Stimulated activated CD8-positive, alpha-beta memory T cell treated with anti-CD3 and anti-CD28 coated beads, Interleukin-15, amount 100 ng/mL, for 4 hours (primary cell): ENCODE measurements around the gene NPEPL1.

Source experiments
- DNase-seq, 2 donors: peaks; one replicate each; pipeline ENCODE4 v3.0.0-alpha.2; 2020; ENCODE audit warnings: low read depth in 2 of 2

Gene NPEPL1

DNA sequence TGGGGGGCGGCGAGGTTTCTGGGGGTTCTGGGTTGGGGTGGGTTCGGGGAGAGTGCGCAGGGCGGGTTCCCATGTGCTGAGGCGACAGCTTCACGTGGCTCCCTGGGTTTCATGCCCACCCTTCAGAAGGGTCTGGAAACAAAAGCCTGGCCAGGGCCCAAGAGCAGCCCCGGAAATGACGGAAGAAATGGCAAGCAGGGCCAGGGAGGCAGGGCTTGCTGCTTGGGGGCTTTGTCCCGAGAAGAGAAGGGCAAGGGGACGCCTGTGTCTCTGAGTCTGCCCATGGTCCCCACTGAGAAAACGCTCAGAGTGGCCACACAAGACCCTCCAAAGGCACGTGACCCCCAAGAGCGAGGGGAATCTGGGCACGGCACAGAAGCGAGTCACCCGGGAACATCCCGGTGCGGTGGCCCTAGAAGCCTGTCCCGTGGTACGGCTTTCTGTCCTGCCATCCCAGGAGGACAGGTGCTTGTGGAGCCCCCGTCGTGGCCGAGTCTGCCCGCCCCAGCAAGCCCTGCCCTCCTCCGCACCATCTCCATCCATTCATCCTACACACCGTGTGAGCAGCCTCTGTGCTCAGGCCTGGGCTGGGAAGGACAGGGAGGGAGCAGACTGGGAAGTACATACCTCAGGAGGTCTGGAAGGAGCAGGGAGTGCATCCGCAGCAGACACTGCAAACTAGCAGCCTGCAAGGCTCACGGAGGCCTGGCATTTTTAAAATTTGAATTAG is 9.0 kb downstream of the NPEPL1 start:
- DNase-seq: no peak

DNA sequence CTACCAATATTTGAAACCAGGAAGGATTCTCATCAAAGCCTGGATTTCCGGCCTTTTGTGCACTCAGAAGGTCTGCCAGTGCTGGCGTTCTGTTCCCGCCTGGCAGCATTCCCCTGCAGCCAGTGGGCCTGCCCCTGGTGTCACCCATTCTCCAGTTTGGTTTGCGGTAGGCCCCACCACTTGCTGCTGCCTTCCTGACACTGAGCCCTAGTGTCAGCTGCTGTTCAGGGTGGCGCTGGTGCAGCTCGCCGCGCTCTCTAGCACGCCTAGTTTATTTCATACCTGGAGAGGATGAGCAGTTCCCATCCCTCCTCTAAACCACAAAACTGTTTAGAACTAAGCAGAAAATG is 9.5 kb downstream of the NPEPL1 start:
- no peak for DNase-seq

DNA sequence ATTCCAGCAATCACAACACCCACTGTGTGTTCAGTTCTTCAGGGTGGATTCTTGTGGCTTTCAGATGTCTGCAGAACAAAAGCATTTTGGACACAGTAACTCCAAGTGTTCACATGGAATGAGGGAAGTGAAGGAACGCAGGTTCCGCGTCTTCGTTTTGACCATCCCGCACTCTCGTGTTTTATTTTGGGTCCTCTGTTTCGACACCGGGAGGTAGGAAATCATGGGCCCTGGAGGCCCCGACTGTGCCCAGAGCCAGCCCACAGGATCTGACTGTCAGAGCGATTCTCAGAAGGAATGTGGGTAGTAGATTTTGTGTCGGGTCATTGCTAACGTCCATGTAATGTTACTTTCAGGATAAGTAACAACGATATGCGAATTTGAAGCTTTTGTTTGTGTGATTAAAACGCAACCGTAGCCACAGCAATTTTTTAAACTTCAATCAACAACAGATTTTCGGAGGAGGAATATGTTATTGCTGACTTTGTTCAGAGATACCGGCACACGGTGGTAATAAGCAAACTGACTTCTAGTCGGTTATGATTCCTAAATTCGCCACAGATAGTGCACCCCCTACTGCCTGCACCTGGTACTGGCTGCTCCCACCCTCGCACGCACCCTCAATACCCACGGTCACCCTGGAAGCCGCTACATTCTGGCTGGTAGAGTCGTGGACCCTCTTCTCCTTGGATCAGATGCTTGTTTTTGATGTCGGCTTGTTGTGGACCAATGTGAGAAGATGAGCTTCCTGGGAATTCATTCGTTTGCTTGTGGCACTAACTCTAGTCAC is 10.5 kb downstream of the NPEPL1 start:
- DNase-seq: no peak

DNA sequence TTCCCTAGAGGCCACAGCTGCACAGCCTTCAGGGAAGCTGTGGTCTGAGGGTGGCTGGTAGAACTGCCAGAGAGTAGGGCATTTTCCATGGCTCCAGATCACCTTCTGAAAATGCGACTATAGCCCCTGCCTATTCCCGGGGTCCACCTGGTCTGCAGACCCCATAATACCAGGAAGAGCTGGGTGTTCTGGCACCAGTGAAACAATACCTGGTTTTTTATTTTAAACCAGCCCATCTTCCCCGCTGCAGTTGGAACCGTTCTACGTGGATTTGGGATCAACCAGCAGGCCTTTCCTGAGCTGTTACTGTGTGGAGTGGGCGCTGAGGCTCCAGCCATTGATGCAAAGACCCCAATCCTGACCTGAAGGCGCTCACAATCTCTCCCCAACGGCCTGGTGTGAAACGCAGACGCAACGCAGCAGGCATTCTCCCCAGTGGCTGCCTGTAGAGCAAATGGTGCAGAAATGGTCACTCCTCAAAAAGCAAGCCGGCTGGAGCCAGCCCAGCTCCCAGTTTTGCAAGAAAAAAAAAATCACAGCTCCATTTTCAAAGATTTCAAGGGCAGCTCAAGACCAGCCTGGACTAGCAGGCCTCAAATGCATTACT is 11.3 kb downstream of the NPEPL1 start:
- no peak for DNase-seq

DNA sequence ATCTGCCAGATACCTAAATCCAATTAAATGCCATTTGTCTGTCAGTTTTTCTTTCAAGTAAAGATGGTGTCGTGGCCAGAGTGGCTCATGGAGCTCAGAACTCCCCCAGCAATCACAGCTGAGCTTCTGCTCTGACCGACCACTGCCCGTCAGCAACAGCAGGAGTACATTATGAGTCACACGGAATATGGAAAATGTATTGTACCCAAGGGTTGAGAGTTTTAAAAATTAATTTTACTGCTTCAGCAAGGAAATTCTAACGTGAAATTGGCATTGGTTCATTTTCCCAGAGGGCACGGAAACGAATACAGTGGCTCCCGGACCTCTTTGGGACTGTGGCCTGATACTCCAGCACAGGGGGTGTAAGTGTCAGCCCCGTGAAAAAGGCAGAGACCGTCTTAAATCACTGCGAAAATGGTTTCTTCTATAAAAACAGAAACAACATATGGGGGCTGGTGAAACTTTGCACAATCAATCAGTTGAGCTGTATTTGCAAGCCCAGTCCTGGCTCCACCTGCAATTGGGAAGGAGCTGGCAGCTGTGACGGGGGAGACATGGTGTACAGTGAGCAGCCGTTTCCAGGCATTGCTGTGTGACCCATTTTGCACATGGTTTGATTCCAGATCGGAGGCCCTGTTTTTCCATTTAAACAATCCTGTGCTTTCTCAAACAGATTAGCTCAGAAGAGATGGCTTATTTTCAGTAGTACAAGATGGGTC is 12.8 kb downstream of the NPEPL1 start:
- no peak for DNase-seq

DNA sequence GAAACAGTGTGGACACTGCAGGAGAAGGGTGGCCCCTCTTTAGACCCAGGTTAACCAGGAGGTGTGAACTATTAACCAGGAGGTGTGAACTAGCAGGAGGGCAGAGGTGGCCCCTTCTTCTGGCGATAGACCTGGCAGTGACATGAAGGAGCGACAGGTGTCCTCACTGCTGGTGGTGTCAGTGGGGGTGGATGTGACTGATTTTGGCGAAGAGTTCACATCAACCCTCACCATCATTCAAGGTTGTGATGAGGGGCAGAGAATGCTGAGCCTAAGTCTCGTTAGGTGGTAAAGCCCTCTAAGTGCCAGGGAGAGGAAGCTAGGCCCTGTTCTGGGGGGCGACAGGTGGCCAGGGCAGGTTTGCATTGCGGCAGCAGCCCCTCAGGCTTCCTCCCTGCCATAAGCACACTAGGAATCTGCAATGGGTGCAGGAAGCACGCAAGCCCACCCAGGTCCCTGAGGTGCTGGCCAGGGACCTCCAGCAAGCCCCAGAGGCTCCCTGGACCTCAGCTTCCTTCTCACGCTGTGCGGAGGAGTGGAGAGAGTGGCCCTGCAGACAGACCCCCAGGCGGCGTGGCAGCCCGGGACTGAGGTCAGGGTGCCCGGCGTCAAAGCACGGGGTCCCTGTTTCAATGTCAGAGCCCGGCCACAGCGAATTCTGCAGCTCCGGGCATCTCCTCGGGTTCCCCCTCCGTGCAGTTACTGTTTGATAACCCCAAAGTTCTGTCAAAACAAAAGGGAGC is 13.7 kb downstream of the NPEPL1 start:
- DNase-seq: no peak

DNA sequence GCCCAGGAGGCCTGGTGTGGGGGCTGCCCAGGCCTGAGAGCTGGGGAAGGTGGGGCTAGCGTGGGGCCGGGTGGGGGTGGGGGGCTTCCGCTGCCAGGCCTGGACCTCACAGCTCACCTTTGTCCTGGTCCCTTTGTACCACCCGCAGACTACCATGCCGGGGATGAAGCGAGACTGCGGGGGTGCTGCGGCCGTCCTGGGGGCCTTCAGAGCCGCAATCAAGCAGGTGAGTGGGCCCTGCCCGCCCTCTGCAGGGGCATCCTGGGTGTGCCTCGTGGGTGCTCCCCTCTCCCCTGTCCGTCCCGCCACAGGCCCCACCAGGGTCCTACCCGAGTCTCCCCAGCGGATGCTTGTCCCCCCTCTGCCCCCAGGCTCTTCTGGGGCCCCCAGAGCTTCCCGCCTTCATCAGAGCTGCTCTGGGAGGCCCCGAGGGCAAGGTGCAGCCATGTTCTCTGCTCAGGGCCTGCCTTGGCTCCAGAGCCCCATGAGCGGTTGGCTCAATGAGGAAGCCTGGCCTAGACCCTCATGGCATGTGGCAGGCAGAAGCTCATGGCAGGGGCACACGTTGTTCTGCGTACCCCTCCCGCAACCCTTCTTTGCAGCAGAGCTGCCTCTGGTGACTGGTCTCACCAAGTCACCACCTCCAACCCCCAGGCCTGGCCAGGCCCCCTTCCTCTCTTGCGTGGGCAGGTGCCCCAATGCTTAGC is 14.5 kb downstream of the NPEPL1 start:
- DNase-seq: no peak

DNA sequence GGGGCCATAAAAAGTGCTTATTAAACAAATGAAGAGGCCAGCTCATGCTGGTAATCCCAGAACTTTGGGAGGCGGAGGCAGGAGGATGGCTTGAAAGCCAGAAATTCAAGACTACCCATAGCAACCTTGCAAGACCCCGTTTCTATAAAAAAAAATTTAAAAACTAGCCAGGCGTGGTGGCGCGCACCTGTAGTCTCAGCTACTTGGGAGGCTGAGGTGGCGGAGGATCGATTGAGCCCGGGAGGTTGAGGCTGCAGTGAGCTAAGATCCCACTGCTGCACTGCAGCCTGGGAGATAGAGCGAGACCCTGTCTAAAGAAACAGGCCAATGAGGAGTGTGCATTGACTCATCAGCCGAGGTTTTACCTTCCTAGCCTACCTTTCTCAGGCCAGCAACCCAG is 15.2 kb downstream of the NPEPL1 start:
- DNase-seq: no peak

DNA sequence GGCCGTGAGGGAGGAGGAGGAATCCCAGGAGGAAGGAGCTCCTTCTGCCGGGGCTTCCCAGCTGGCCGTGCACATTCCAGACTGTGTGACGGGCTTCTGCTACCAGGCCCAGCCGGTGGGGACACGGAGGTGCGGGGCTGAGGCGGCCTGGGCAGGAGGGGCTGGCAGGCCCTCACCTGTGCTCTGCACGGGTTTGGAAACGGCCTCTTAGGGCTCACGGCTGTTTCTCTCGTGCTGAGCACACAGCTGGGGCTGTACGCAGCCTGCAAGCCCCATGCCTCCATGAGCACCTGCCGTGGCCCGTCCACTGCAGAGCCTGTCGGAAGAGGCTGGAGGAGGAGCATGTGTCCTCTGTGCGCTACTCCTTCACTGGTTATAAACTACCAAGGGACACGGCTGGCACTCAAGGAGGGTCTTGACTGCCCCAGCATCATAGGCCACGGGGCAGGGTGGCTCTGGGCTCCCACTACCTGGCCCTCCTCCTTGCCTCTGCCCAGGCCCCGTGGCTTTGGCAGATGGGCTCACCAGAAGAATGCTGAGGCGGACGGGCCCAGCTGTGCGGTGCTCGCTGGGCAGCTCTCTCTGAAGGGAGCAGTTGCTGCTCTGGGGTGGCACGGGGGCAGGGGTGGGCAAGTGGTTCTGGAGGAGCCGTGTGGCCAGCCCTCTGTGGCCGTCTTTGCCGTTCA is 15.8 kb downstream of the NPEPL1 start:
- DNase-seq: no peak

DNA sequence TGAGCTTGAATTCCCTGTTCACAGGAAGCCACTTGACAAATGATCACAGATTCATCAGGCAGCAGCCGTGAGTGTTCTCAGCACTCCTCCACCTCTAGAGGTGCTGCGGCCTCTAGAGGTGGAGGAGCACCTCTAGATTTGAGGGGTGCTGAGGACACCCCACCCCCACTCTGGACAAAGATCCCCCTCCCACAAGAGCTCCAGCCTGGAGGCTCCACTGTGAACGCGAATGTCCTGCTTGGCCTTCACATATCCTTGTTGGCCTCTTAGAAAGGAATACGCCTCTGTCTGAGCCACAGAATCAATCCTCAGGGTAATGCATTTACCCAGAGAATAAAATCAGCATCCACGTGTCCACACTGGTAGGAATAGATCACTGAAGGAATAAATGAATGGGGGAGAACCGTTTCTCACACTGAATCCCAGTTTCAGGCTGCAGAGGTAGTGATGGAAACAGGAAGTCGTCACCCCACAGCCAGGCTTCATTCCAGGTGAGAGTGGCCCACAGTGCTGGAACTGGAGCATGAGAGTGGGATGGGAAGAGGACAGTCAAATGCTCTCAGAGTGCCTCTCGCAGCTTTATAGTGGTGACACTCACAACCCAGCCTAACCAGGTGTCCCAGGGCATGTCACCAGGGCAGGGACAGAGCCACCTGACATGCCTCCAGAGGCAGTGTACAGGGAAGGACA is 16.6 kb downstream of the NPEPL1 start:
- DNase-seq: no peak

DNA sequence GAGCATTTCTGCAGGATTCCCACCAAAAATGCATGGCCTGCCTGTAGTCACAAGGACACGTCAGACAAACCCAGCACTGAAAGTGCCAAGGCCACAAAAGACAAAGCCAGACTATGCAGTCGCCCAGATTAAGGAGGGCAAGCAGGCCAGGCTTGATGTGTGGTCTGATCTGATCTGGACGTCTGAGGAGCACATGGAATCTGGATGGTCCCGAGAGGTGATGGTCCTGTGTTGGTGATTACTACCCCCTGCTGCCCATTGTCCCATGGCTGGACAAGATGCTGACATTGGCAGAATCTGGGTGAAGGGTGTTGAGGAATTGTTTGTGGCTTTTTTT is 17.1 kb downstream of the NPEPL1 start:
- no peak for DNase-seq

DNA sequence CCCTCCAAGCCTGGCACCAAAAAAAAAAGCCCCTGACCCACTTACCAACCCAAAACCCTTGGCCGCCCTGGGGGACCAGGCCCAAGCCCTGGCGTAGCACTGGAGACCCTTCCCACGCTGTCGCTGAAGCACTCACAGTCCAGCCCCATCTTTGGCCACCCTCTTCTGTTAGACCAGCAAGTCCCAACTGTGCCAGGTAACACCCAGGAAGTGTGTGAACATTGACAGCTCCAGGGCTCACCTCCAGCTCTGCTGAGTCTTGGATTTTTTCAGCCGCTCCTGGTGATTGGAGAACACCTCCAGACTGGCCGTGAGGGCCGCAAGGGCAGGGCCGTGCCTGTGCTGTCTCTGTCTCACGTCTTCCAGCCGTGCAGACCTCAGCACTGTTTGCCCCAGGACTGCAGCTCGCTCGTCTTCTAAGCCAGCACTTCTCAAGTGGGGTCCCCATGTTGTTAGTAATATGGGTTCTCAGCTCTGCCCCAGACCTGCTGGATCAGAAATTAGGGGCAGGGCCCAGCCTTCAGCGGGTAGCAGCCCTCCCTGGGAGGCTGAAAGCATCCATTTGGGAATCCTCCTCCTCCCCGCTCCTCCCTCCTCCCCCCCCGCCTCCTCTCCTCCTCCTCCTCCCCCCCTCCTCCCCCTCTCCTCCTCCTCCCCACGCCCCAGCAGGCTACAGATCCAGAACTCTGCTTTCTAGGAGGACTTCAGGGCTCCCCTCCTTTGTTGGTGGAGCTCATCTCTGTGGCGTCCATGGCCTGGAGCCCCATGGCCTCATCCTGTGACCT is 18.1 kb downstream of the NPEPL1 start:
- DNase-seq: no peak

DNA sequence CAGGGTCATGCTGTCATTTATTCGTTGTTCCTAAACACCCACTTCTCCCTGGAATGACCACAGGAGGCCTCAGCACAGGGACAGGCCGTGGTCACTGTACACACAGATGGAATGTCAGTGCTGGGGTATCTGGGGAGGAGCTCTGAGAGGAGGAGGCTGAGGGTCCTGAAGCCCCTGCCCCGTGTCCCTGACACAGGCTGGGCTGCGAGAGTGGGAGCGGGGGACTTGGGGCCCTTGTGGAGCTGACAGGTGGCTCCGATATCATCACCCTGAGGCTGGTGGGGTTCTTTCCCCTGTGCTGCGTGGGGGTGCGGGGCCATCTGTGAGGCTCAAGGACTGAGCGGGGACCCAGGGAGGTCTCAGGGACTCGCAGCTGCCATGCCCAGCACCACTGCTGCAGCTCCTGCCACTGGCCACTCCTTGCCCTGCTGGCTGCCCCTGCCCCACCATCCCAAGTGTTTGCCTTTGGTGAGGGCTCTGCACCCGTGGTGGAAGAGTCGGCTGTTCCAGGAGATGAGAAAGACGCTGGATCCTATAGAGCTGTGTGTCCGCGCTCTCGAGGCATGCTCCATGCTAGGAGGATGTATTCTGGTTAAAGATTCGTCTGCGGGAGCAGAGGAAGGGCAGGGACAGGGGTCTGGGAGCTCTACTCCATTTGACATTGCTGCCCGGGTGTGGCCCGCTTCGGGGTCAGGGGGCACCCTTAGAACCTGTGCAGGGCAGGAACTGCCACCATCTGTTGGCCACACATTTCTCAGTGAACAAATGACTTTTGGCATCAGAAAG is 18.9 kb downstream of the NPEPL1 start:
- DNase-seq: no peak

DNA sequence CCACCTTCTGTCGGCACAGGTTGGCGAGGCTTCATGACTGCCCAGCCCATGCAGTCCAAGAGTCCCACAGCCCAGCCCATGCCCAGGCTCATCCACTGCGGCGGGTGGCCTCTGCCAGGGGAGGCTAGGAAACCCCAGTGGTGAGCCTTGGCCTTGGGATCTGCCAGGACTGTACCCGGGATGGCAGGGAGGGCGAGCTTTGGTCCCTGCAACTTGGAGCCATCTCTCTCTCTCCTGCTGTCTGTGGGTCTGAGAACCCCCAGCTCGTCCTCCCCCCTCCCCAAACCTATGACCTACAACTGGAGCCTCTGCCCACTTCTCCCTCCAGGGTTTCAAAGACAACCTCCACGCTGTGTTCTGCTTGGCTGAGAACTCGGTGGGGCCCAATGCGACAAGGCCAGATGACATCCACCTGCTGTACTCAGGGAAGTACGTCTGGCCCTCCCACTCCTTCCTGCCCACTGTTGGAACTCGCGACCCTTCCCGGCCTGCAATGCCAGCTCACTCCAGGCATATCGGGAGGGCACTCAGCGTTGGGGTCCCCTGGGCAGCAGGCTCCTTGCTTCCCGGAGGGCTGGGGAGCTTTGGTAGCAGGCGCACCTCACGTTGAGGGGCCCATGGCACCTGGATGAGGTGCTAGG is 19.7 kb downstream of the NPEPL1 start:
- no peak for DNase-seq

DNA sequence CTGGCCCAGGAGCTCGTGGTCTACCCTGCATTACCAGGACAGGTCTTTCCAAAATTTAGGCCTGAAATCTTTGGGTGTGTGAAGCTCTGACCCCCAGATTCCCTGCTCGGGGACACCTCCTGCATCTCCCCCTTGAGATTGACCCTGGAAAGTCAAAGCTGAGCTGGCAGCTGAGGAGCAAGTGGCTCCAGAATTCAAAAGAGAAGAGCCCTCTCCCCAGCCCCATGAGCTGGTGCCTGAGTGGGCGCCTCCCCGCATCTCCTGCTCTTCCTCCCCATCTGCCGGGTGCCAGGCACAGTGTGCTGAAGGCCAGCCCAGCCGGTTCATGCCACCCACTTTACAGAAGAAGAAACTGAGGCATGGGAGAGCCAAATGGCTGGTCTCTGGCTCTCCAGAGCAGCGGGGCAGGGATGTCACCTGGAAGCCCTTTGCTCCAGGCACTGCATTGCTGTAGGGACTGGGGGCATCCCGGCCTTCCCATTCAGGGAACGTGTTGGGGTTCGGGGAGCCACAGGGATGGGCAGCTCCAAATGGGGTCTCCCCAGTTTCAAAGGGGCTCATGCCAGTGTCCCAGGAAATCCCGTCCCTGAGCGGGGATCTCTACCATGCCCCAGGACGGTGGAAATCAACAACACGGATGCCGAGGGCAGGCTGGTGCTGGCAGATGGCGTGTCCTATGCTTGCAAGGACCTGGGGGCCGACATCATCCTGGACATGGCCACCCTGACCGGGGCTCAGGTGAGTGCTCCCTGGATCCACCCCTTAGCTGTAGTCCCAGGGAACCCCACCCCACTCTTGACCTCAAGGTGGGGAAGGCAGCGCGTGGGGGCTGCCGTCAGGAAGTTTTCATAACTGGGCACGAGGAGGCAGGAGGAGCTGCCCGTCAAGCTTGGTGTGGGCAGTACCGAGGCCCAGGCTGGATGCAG is 20.5 kb downstream of the NPEPL1 start:
- DNase-seq: no peak

DNA sequence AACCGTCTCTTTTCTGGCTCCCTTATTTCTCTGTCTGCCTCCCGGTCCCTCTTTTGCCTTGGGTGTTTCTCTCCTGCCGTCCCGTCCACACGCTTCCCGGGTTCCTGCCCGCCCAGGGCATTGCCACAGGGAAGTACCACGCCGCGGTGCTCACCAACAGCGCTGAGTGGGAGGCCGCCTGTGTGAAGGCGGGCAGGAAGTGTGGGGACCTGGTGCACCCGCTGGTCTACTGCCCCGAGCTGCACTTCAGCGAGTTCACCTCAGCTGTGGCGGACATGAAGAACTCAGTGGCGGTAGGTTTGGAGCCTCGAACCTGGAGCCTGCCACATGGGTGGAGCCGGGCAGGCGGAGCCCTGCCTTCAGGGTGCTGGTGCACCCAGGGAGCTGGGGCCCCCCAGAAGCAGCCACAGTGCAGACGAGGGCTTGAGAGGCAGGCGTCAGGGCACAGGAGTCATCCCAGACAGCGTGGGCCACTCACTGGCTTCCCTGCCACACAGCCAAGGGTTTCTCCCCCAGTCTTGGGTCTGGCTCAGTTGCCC is 21.3 kb downstream of the NPEPL1 start:
- no peak for DNase-seq
